ENCODE measurements around the gene SELENOS. TPM values are rescaled to one million over a fixed set of nuclear protein-coding genes. Genes with fewer than 3 reads are reported as not detected.
A peak's percentile ranks its signal among the peaks of the same experiment; 100 is the strongest.

The SELENOS gene
- total and polyA plus RNA-seq, 9 of the 15 experiments (the other 6 are each of a cell fraction or from before 2014, with no cell fraction given) = 24.9 to 57.4 (median 47.9) TPM

GRCh38 chr15:101294731-101295606, 17.7 kb upstream of the SELENOS start, which contains the start of gene SNRPA1 (continued):
- TF ChIP-seq ZNF445 (CRISPR knock-in tag; IDR thresholded peaks at IDR 0.05; ENCODE audit: low read depth) (no peak), NFYB (IDR thresholded peaks at IDR 0.05; ENCODE audit: extremely low read depth, insufficient read length) (no peak), NFATC3 (IDR thresholded peaks at IDR 0.05) (no peak), ELF1 (tag; IDR thresholded peaks at IDR 0.05) (peak; percentile 89), NCOA4 (IDR thresholded peaks at IDR 0.05; ENCODE audit: partially characterized antibody) (peak; percentile 91), WHSC1 (IDR thresholded peaks at IDR 0.05; ENCODE audit: low read length) (no peak), ZNF592 (IDR thresholded peaks at IDR 0.05) (0 out of 2 replicates have a peak, but pooled peaks have one; percentile 17), ZNF263 (CRISPR knock-in tag; IDR thresholded peaks at IDR 0.05; ENCODE audit: borderline replicate concordance) (peak; percentile 53; the same call in 1 of the 2 replicates), ZNF124 (CRISPR knock-in tag; IDR thresholded peaks at IDR 0.05) (peak; percentile 32; the same call in 1 of the 2 replicates), EP400 (IDR thresholded peaks at IDR 0.05) (peak; percentile 95), ZNF609 (CRISPR knock-in tag; IDR thresholded peaks at IDR 0.05; ENCODE audit: borderline replicate concordance) (peak; percentile 88; the same call in 1 of the 2 replicates), U2AF1 (optimal IDR thresholded peaks at IDR 0.05; ENCODE audit: low read depth, low read length) (peak; percentile 54), ZBTB33 (CRISPR knock-in tag; IDR thresholded peaks at IDR 0.05) (peak; percentile 49; the same call in 1 of the 2 replicates), ETV1 (tag; conservative IDR thresholded peaks at IDR 0.05; ENCODE audit: low read depth) (peak; percentile 80), CCNT2 (IDR thresholded peaks at IDR 0.05; ENCODE audit: borderline replicate concordance, extremely low read depth, insufficient read length, low read depth, low read length) (peak; percentile 86), ATF7 (IDR thresholded peaks at IDR 0.05) (peak; percentile 74)

All from K562 (cell line).